ENCODE results near the gene FKBP3. TPM values are rescaled to one million over a fixed set of nuclear protein-coding genes. Genes with fewer than 3 reads are reported as not detected.
A peak's percentile ranks its signal among the peaks of the same experiment; 100 is the strongest.

Gene FKBP3
- polyA plus RNA-seq, 1 of the 3 experiments (the other 2 are of a cell fraction): 21.8 TPM

DNA sequence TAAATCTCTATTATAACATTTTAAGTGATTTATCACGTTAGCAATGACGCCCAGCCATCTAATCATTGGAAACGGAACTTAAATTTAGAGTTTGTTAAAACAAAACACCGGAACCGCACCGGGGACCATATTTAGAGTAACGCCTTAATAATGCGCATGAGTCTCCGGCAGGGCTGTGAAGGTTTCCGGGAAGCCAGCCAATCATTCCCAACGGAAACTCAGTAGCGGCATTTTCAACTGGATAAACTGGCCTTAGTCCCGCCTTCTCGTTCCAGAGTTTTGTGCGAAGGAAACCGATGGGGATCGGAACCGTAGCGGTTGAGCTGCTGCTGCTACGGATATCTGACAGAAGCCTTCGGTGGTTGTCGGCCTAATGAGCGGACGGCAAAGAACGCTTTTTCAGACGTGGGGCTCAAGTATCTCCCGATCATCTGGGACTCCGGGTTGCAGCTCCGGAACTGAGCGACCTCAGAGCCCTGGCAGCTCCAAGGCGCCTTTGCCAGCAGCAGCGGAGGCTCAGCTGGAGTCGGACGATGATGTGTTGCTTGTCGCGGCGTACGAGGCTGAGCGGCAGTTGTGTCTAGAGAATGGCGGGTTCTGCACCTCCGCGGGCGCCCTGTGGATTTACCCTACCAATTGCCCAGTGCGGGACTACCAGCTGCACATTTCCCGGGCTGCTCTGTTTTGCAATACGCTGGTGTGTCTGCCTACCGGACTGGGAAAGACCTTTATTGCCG, 1.5 kb upstream of the FKBP3 start, which contains the start of gene FANCM:
FANCM (plus strand) TSS at position 272 of the 737 bp plus-strand sequence; CDS start at position 374, 102 bp downstream.
- Histone ChIP-seq H3K4me1 (ENCODE audit: control insufficient read depth in 1 of 2, insufficient read depth in 2 of 2, low read depth in 1 of 2, low read length in 1 of 2) (no peaks in the 10 kb centered on the region; a peak in 3 of 4 replicates), H3K4me3 (ENCODE audit: low read depth in 2 of 2, low read length in 1 of 2) (peak within 1 kb of the TSS; percentile 68 to 77), H3K9me3 (no peaks in the 10 kb centered on the region), H4K20me1 (ENCODE audit: insufficient read depth) (no peaks in the 10 kb centered on the region), H3K4me2 (peak within 1 kb of the TSS; percentile 74), H3K36me3 (replicated peaks in 1 of 2; ENCODE audit: control insufficient read depth in 1 of 2, insufficient read depth in 2 of 2, low read length in 1 of 2) (no peaks in the 10 kb centered on the region), H3K27ac (ENCODE audit: low read depth in 2 of 2, low read length in 1 of 2) (peak within 1 kb of the TSS; percentile 72 to 73), H3K27me3 (ENCODE audit: insufficient read depth) (no peaks in the 10 kb centered on the region), H3F3A (replicated peaks; ENCODE audit: insufficient read depth) (peaks cover 5% of the 10 kb centered on the region), H3K79me2 (ENCODE audit: insufficient read depth) (peaks cover 67% of the 10 kb centered on the region), H3K9me2 (no peaks in the 10 kb centered on the region), H2AFZ (ENCODE audit: low read depth) (peak within 1 kb of the TSS; percentile 86), H3K9ac (peak within 1 kb of the TSS; percentile 63)
- ChIA-PET POLR2A (interaction anchor here (1.2 kb wide), 1 partner anchor 174 kb away, joined by 3 read pairs; the partner anchor contains the start of genes KLHL28 and TOGARAM1), CTCF (interaction anchor here (0.9 to 1.1 kb wide), 2 partner anchors 57 to 117 kb away, joined by 3 read pairs; partner anchors contain the start of gene MIS18BP1)
- TF ChIP-seq, protein P1, sequence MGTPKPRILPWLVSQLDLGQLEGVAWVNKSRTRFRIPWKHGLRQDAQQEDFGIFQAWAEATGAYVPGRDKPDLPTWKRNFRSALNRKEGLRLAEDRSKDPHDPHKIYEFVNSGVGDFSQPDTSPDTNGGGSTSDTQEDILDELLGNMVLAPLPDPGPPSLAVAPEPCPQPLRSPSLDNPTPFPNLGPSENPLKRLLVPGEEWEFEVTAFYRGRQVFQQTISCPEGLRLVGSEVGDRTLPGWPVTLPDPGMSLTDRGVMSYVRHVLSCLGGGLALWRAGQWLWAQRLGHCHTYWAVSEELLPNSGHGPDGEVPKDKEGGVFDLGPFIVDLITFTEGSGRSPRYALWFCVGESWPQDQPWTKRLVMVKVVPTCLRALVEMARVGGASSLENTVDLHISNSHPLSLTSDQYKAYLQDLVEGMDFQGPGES (IDR thresholded peaks at IDR 0.05; ENCODE audit: low read depth, low read length): 0 out of 2 replicates have a peak, but pooled peaks have one; percentile 19
- TF ChIP-seq, protein P2, sequence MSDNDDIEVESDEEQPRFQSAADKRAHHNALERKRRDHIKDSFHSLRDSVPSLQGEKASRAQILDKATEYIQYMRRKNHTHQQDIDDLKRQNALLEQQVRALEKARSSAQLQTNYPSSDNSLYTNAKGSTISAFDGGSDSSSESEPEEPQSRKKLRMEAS (IDR thresholded peaks at IDR 0.05; ENCODE audit: low read depth): peak; percentile 38; the same call in 1 of the 2 replicates
- TF ChIP-seq RFX5 (IDR thresholded peaks at IDR 0.05; ENCODE audit: low read length) (no peak), SMC3 (IDR thresholded peaks at IDR 0.05; ENCODE audit: low read depth, low read length) (no peak), GABPA (IDR thresholded peaks at IDR 0.05; ENCODE audit: low read depth) (peak; percentile 89), NRF1 (IDR thresholded peaks at IDR 0.05; ENCODE audit: low read depth, low read length) (peak; percentile 48; the same call in 1 of the 2 replicates), ELF1 (IDR thresholded peaks at IDR 0.05) (peak; percentile 53; the same call in 1 of the 2 replicates), POLR2AphosphoS5 (IDR thresholded peaks at IDR 0.05; ENCODE audit: low read depth, low read length) (0 out of 2 replicates have a peak, but pooled peaks have one; percentile 35), MXI1 (IDR thresholded peaks at IDR 0.05; ENCODE audit: low read depth, low read length) (peak; percentile 69), YY1 (IDR thresholded peaks at IDR 0.05; ENCODE audit: low read depth) (0 out of 2 replicates have a peak, but pooled peaks have one; percentile 35), CHD2 (IDR thresholded peaks at IDR 0.05; ENCODE audit: low read length, partially characterized antibody) (peak; percentile 39)
- TF ChIP-seq, protein P3, sequence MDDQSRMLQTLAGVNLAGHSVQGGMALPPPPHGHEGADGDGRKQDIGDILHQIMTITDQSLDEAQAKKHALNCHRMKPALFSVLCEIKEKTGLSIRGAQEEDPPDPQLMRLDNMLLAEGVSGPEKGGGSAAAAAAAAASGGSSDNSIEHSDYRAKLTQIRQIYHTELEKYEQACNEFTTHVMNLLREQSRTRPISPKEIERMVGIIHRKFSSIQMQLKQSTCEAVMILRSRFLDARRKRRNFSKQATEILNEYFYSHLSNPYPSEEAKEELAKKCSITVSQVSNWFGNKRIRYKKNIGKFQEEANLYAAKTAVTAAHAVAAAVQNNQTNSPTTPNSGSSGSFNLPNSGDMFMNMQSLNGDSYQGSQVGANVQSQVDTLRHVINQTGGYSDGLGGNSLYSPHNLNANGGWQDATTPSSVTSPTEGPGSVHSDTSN (IDR thresholded peaks at IDR 0.05): no peak
- DNase-seq: peak; percentile 73
- WGBS (ENCODE audit: low lambda C conversion rate): 6% methylated on average over 7 of the region's 48 CpGs

DNA sequence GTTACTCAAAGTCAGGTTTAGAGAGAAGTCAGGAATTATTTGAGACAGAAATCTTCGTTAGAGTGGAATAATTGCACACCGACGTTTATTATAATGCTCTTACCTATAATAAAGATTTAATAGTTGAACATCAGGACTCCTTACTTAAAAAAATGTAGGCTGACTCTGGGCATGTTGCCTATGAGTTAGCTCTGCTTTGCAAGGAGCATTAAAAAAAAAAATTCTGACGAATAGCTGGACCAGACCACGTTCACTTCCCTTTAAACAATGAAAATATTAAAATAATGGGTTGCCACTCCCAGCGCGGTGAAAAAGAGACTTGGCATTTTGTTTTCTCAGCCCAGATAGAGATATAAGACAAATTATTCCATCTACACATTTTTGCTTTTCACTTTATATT, 875 bp upstream of the FKBP3 start:
- peak overlapping the region; percentile 68 to 77 for H3K4me3 ChIP-seq (ENCODE audit: low read depth in 2 of 2, low read length in 1 of 2)
- DNase-seq: no peak

More for the DNA sequence above, 875 bp upstream of the FKBP3 start:
- Histone ChIP-seq H3K9me3 (no peaks in the 10 kb centered on the region), H3K4me1 (ENCODE audit: control insufficient read depth in 1 of 2, insufficient read depth in 2 of 2, low read depth in 1 of 2, low read length in 1 of 2) (no peaks in the 10 kb centered on the region; a peak in 3 of 4 replicates), H3K79me2 (ENCODE audit: insufficient read depth) (peaks cover 68% of the 10 kb centered on the region), H3F3A (replicated peaks; ENCODE audit: insufficient read depth) (peaks cover 5% of the 10 kb centered on the region), H3K9me2 (no peaks in the 10 kb centered on the region), H3K27ac (ENCODE audit: low read depth in 2 of 2, low read length in 1 of 2) (peak overlapping the region; percentile 72 to 73), H3K4me2 (peak overlapping the region; percentile 74), H4K20me1 (ENCODE audit: insufficient read depth) (no peaks in the 10 kb centered on the region), H3K27me3 (ENCODE audit: insufficient read depth) (no peaks in the 10 kb centered on the region), H3K9ac (peak overlapping the region; percentile 63), H2AFZ (ENCODE audit: low read depth) (peak overlapping the region; percentile 86), H3K36me3 (replicated peaks in 1 of 2; ENCODE audit: control insufficient read depth in 1 of 2, insufficient read depth in 2 of 2, low read length in 1 of 2) (no peaks in the 10 kb centered on the region)
- CTCF ChIA-PET: interaction anchor here (0.6 to 1.1 kb wide), 2 partner anchors 57 to 223 kb away, joined by 3 read pairs; no protein-coding TSS in a partner anchor
- POLR2A ChIA-PET: no interaction called here
- under 1% methylated on average over 7 of the region's 7 CpGs for WGBS (ENCODE audit: low lambda C conversion rate)
- TF ChIP-seq, protein P2 (IDR thresholded peaks at IDR 0.05; ENCODE audit: low read depth): no peak
- no peak for TF ChIP-seq POLR2AphosphoS5 (IDR thresholded peaks at IDR 0.05; ENCODE audit: low read depth, low read length)
